PC-9 (cell line): ENCODE results near the gene INPP5J. TPM values are rescaled to one million over a fixed set of nuclear protein-coding genes. Genes with fewer than 3 reads are reported as not detected.

Experiments
- BruUV-seq: library from RNA; stranded (reverse); fragments of 400-500 nt; replicated peaks from 2 replicates; lab custom pipeline; 2021; lab: Mats Ljungman, UMichigan
- CTCF ChIA-PET: fragments of 300-600 bp; sonication (Branson Sonifier 250); formaldehyde crosslinking; loops from one replicate; lab custom pipeline; 2022; ENCODE audit warnings: antibody characterized with exemption; lab: Charles Lee
- POLR2A ChIA-PET: fragments of 300-600 bp; sonication (Branson Sonifier 250); formaldehyde crosslinking; loops from one replicate; lab custom pipeline; 2022; ENCODE audit warnings: antibody characterized with exemption; ENCODE audit not compliant: unreplicated experiment; lab: Charles Lee
- DNase-seq, 2 experiments: peaks; one replicate each; pipeline versions ENCODE4 v3.0.0 to v3.0.0-alpha.2; 2015 to 2022; ENCODE audit warnings: mixed read lengths in 1 of 2
- H2AFZ ChIP-seq: fragments of 200-600 bp; sonication (generic); 2 replicates; pipeline ENCODE4 v1.8.1; 2017; ENCODE audit warnings: antibody characterized with exemption
- H3F3A ChIP-seq: fragments of 200-600 bp; sonication (generic); 2 replicates; pipeline ENCODE4 v1.8.1; 2017; ENCODE audit warnings: antibody characterized with exemption, mild to moderate bottlenecking, low read depth; ENCODE audit not compliant: insufficient read depth
- H3K27ac ChIP-seq: fragments of 200-600 bp; sonication (generic); 2 replicates; pipeline ENCODE4 v1.6.1; 2016; ENCODE audit warnings: mixed run types
- H3K27me3 ChIP-seq: fragments of 200-600 bp; sonication (generic); 2 replicates; pipeline ENCODE4 v1.6.1; 2016; ENCODE audit warnings: low read depth, mixed run types; ENCODE audit not compliant: insufficient read depth
- H3K36me3 ChIP-seq: fragments of 200-600 bp; sonication (generic); 2 replicates; pipeline ENCODE4 v1.6.1; 2016; ENCODE audit warnings: low read depth, mixed run types
- H3K4me1 ChIP-seq: fragments of 200-600 bp; sonication (generic); replicated peaks from 2 replicates; pipeline ENCODE4 v1.6.1; 2016; ENCODE audit warnings: mixed run types; ENCODE audit not compliant: insufficient read depth
- H3K4me2 ChIP-seq: fragments of 200-600 bp; sonication (generic); 2 replicates; pipeline ENCODE4 v1.6.1; 2017; ENCODE audit warnings: mixed run types
- H3K4me3 ChIP-seq: fragments of 200-600 bp; sonication (generic); 2 replicates; pipeline ENCODE4 v1.6.1; 2016; ENCODE audit warnings: mixed run types
- H3K79me2 ChIP-seq: fragments of 200-600 bp; sonication (generic); 2 replicates; pipeline ENCODE4 v1.6.1; 2017; ENCODE audit warnings: low read depth, mixed run types
- H3K9me2 ChIP-seq: fragments of 200-600 bp; sonication (generic); 2 replicates; pipeline ENCODE4 v1.8.1; 2017; ENCODE audit warnings: mild to moderate bottlenecking; ENCODE audit not compliant: insufficient read depth
- H3K9me3 ChIP-seq: fragments of 200-600 bp; sonication (generic); 2 replicates; pipeline ENCODE4 v1.8.1; 2016; ENCODE audit warnings: low read depth; ENCODE audit not compliant: insufficient read depth
- H4K20me1 ChIP-seq: fragments of 200-600 bp; sonication (generic); 2 replicates; pipeline ENCODE4 v1.8.1; 2017; ENCODE audit not compliant: insufficient read depth
- EZH2 ChIP-seq: fragments of 200-600 bp; sonication (generic); IDR thresholded peaks from 2 replicates; pipeline ENCODE4 v1.8.0; 2017; ENCODE audit warnings: antibody characterized with exemption, low read depth
- intact Hi-C: fragments of 100-400 bp; cut with micrococcal nuclease; formaldehyde crosslinking; loops from one replicate; pipeline ENCODE4 v1.10.0; 2022; ENCODE audit not compliant: unreplicated experiment
- total RNA-seq: library from RNA; stranded (reverse); gene quantifications from 2 replicates; pipeline ENCODE4 v1.2.3, GENCODE V29; 2021
- TF ChIP-seq, protein P1 (sequence below): fragments of 200-600 bp; sonication (generic); conservative IDR thresholded peaks from 2 replicates; pipeline ENCODE4 v1.6.1; 2017; ENCODE audit warnings: mixed run types, antibody characterized with exemption, mild to moderate bottlenecking, moderate library complexity

The INPP5J gene
- total RNA-seq, 1 experiment from 2014 or later: 1.7 TPM

DNA sequence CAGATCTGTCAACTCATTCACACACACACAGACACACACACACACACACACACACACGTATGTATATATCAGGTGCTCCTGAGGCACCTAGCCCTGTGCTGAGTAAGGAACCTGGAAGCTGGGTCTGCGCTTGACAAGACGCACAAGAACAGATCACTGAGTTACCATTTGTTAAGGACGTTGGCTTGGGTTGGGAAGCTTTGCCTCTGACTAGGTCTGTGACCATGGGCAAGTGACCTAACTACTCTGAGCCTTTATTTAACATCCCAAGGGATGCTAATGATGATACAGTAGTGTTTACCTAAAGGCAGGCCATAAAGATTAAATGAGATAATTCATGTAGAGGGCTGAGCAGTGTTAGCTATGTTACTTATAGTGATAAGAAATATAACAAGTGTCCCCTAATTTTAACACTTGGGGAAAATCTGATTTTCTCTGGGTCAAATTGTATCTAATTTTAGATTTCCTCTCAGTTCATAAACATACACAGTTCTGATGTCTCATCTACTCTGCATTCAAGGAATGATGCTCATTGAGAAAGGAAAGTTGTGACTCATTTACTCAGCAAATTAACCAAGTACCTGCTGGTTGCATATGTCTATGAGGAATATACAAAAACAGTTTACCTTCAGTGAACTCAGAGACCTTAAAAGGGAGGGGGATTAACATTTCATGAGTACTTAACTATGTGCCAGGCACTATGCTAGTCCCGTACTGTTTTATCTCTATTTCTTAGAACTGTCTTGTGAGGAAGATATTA, 50.8 kb downstream of the INPP5J start:
- Histone ChIP-seq H3K4me1 (peaks cover 27% of the 10 kb centered on the region), H3F3A (peaks cover 35% of the 10 kb centered on the region), H3K4me3 (no peak overlapping the region), H3K4me2 (peak overlapping the region; percentile 56), H3K79me2 (peaks cover 61% of the 10 kb centered on the region), H3K27ac (peak overlapping the region; percentile 66), H3K9me3 (no peaks in the 10 kb centered on the region), H4K20me1 (peaks cover under 1% of the 10 kb centered on the region; the same call in 1 of the 2 replicates), H3K9me2 (no peaks in the 10 kb centered on the region), H3K27me3 (no peaks in the 10 kb centered on the region), H2AFZ (no peak overlapping the region), H3K36me3 (no peaks in the 10 kb centered on the region)
- TF ChIP-seq EZH2: no peak
- TF ChIP-seq, protein P1, sequence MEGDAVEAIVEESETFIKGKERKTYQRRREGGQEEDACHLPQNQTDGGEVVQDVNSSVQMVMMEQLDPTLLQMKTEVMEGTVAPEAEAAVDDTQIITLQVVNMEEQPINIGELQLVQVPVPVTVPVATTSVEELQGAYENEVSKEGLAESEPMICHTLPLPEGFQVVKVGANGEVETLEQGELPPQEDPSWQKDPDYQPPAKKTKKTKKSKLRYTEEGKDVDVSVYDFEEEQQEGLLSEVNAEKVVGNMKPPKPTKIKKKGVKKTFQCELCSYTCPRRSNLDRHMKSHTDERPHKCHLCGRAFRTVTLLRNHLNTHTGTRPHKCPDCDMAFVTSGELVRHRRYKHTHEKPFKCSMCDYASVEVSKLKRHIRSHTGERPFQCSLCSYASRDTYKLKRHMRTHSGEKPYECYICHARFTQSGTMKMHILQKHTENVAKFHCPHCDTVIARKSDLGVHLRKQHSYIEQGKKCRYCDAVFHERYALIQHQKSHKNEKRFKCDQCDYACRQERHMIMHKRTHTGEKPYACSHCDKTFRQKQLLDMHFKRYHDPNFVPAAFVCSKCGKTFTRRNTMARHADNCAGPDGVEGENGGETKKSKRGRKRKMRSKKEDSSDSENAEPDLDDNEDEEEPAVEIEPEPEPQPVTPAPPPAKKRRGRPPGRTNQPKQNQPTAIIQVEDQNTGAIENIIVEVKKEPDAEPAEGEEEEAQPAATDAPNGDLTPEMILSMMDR: no peak
- ChIA-PET CTCF (no interaction called here), POLR2A (no interaction called here)
- intact Hi-C loops: loop anchor here (1.0 kb wide), 1 partner anchor 34 kb away; no protein-coding TSS in a partner anchor
- peak in 1 of 2 experiments; percentile 87 for DNase-seq
- BruUV-seq: no TSS peak

DNA sequence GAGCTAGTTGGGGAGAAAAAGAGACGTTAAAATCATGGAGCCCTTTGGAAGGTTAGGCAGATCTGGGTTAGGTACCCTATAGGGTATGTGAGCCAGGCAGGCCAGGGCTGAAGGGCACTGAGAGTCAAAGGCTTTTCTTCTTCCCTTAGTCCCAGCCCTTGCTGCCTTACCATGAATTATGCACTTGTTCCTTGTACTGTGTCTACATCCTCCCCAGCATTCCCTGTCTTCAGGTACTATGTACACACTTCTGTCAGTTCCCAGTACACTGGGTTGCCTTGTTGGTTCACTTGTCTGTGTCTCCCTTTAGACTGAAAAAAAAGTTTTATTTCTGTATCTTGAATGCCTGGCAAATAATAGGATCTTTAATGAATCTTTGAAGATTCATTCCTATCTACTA, 54.2 kb downstream of the INPP5J start:
- ChIA-PET CTCF (no interaction called here), POLR2A (interaction anchor here (0.6 kb wide), 1 partner anchor 659 kb away, joined by 5 read pairs; no protein-coding TSS in a partner anchor)
- no peak overlapping the region for H3K4me2 ChIP-seq
- no peaks in the 10 kb centered on the region for H3K9me2 ChIP-seq
- H3F3A ChIP-seq: peaks cover 40% of the 10 kb centered on the region
- H3K9me3 ChIP-seq: no peaks in the 10 kb centered on the region
- BruUV-seq: no TSS peak
- peaks cover 7% of the 10 kb centered on the region; the same call in 1 of the 2 replicates for H4K20me1 ChIP-seq
- intact Hi-C loops: no loop called here
- H3K27me3 ChIP-seq: no peaks in the 10 kb centered on the region
- TF ChIP-seq, protein P1: no peak
- no peak overlapping the region for H2AFZ ChIP-seq
- H3K27ac ChIP-seq: no peak overlapping the region
- peaks cover 41% of the 10 kb centered on the region for H3K4me1 ChIP-seq
- peaks cover 55% of the 10 kb centered on the region for H3K79me2 ChIP-seq
- DNase-seq: no peak
- peaks cover 7% of the 10 kb centered on the region; the same call in 1 of the 2 replicates for H3K36me3 ChIP-seq
- H3K4me3 ChIP-seq: no peak overlapping the region

DNA sequence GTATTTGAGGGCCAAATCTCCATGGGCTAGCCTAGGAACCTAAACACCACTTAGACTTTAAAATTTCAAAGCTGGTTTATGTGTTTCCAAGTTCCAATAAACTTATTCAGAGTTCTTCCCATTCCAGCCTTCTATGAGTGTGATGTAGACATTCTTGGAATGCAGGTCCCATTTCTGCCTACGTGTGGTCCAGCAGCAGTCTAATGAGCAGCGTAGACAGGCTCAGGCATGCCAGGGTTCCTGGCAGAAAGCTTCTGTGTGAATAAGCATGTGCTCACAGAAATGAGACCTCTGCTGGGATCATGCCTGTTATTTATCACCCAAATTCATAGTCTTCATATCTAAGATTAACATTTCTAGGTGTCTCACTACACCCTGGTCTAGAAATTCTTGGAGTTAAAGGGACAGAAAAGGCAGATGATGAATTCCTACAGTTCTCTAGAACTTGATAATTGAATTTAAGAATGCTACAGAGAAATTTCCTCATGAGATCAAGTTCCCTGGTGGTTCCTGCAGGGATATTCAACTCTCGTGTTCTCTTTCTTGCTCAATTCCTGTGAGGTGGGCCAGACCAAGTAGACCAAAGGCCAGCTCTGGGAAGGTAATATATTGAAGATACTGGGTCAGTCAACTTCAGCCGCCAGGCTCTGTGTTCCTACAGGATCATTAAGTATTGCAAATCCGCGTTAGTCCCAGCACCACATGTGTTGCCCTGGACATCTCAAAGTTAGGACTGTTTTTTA, 54.8 kb downstream of the INPP5J start:
- DNase-seq: peak in 1 of 2 experiments; percentile 10
- no peaks in the 10 kb centered on the region for H3K9me2 ChIP-seq
- H3F3A ChIP-seq: peaks cover 34% of the 10 kb centered on the region
- H3K9me3 ChIP-seq: no peaks in the 10 kb centered on the region
- H3K27me3 ChIP-seq: no peaks in the 10 kb centered on the region
- no peak overlapping the region for H3K4me2 ChIP-seq
- BruUV-seq: no TSS peak
- H4K20me1 ChIP-seq: peaks cover 7% of the 10 kb centered on the region; the same call in 1 of the 2 replicates
- peaks cover 48% of the 10 kb centered on the region for H3K79me2 ChIP-seq
- intact Hi-C loops: no loop called here
- no peak overlapping the region for H3K27ac ChIP-seq
- no peak for TF ChIP-seq EZH2
- TF ChIP-seq, protein P1: no peak
- ChIA-PET POLR2A (interaction anchor here (0.6 kb wide), 1 partner anchor 660 kb away, joined by 5 read pairs; no protein-coding TSS in a partner anchor), CTCF (no interaction called here)
- no peak overlapping the region for H2AFZ ChIP-seq
- H3K4me3 ChIP-seq: no peak overlapping the region
- H3K4me1 ChIP-seq: peaks cover 34% of the 10 kb centered on the region
- peaks cover 7% of the 10 kb centered on the region; the same call in 1 of the 2 replicates for H3K36me3 ChIP-seq
